Gastrocnemius medialis (tissue), 4 donors: ENCODE measurements around the gene TMPRSS4. TPM values are rescaled to one million over a fixed set of nuclear protein-coding genes. Genes with fewer than 3 reads are reported as not detected.

Source experiments
- ATAC-seq, 2 donors: fragments of 150-250 bp; one replicate each; pipeline ENCODE4 v1.9.1; 2016
- DNase-seq, 2 donors: peaks; one replicate each; pipeline ENCODE4 v3.0.0-alpha.2; 2019
- H3K27ac ChIP-seq, 4 donors: fragments of 200-600 bp; sonication (generic); 1 replicate in 1 of 4; 2 replicates in 3 of 4; pipeline ENCODE4 v1.5.1; 2016 to 2018; ENCODE audit warnings: mild to moderate bottlenecking in 2 of 4, moderate library complexity in 1 of 4
- H3K27me3 ChIP-seq, 3 donors: fragments of 200-600 bp; sonication (generic) in 2 of 3; 1 replicate in 1 of 3; 2 replicates in 2 of 3; pipeline versions ENCODE4 v1.5.1 to v1.6.0; 2016 to 2019; ENCODE audit warnings: mild to moderate bottlenecking in 1 of 3, moderate library complexity in 1 of 3
- H3K36me3 ChIP-seq, 2 donors: fragments of 200-600 bp; sonication (generic) in 1 of 2; one replicate each; pipeline ENCODE4 v1.5.1; 2017 to 2018
- H3K4me1 ChIP-seq, 2 donors: fragments of 200-600 bp; sonication (generic) in 1 of 2; one replicate each; pipeline ENCODE4 v1.5.1; 2016 to 2017; ENCODE audit warnings: mild to moderate bottlenecking in 2 of 2
- H3K4me3 ChIP-seq, 4 donors: fragments of 200-600 bp; sonication (generic) in 3 of 4; 1 replicate in 1 of 4; 2 replicates in 3 of 4; pipeline ENCODE4 v1.5.1; 2016 to 2019; ENCODE audit warnings: mild to moderate bottlenecking in 2 of 4
- H3K9me3 ChIP-seq, 3 donors: fragments of 200-600 bp; sonication (generic) in 2 of 3; 1 replicate in 1 of 3; 2 replicates in 2 of 3; pipeline ENCODE4 v1.5.1; 2016 to 2019
- CTCF ChIP-seq, 5 experiments: fragments of 450-650 bp in 3 of 5; fragments of 200-600 bp in 2 of 5; sonication (generic) in 2 of 5; IDR thresholded peaks in 4 of 5; conservative IDR thresholded peaks in 1 of 5; 1 replicate in 4 of 5; 2 replicates in 1 of 5; pipeline ENCODE4 v1.5.1; 2016 to 2019; ENCODE audit warnings: antibody characterized with exemption in 5 of 5, mild to moderate bottlenecking in 3 of 5, moderate library complexity in 3 of 5
- POLR2A ChIP-seq, 2 donors: fragments of 450-650 bp; IDR thresholded peaks; one replicate each; pipeline ENCODE4 v1.6.1; 2017; ENCODE audit warnings: antibody characterized with exemption in 2 of 2, mild to moderate bottlenecking in 2 of 2, moderate library complexity in 2 of 2
- in situ Hi-C, 4 donors: fragments of 200-750 bp; cut with MboI; loops; one replicate each; pipeline versions ENCODE4 v1.15.0 to v1.8.0; 2017; ENCODE audit warnings: low sequenced_read_pairs in 4 of 4
- intact Hi-C: fragments of 100-400 bp; cut with DNase I; formaldehyde crosslinking; loops from one replicate; pipeline ENCODE4 v1.15.1; 2023; ENCODE audit warnings: low total_unique reads
- total RNA-seq, 4 donors: library from RNA; depleted of rRNA; stranded (reverse); fragments of >200 nt; gene quantifications; one replicate each; pipeline versions ENCODE4 v1.1.0 to v1.2.3, GENCODE V29; 2016

TMPRSS4 gene
- total RNA-seq, 4 donors from 2014 or later, result 1.1 TPM; not detected in 3

GRCh38 chr11:118067006-118067405 is 9.9 kb upstream of the TMPRSS4 start:
- H3K4me1 ChIP-seq, result no peaks in the 10 kb centered on the region
- H3K27ac ChIP-seq, result no peak overlapping the region
- no peaks in the 10 kb centered on the region for H3K36me3 ChIP-seq
- TF ChIP-seq CTCF (IDR thresholded peaks at IDR 0.05 in 4 of 5, conservative IDR thresholded peaks at IDR 0.05 in 1 of 5) (no peak), POLR2A (IDR thresholded peaks at IDR 0.05) (no peak)
- no peaks in the 10 kb centered on the region for H3K9me3 ChIP-seq
- intact Hi-C loops, result no loop called here
- no peak for DNase-seq
- in situ Hi-C loops, result loop anchor here in 1 of 4 donors (25.0 kb wide), 1 partner anchor 630 kb away; no protein-coding TSS in a partner anchor
- H3K4me3 ChIP-seq, result no peak overlapping the region
- H3K27me3 ChIP-seq, result no peaks in the 10 kb centered on the region
- ATAC-seq, result no peak

- Histone ChIP-seq H3K36me3 (no peaks in the 10 kb centered on the region), H3K4me3 (no peak overlapping the region), H3K4me1 (no peaks in the 10 kb centered on the region), H3K27me3 (no peaks in the 10 kb centered on the region), H3K27ac (no peak overlapping the region), H3K9me3 (no peaks in the 10 kb centered on the region)
- TF ChIP-seq POLR2A (IDR thresholded peaks at IDR 0.05), result no peak
- no peak for TF ChIP-seq CTCF (IDR thresholded peaks at IDR 0.05 in 4 of 5, conservative IDR thresholded peaks at IDR 0.05 in 1 of 5)
- DNase-seq, result no peak
- no peak for ATAC-seq
- intact Hi-C loops, result no loop called here
- in situ Hi-C loops, result loop anchor here in 1 of 4 donors (25.0 kb wide), 1 partner anchor 631 kb away; no protein-coding TSS in a partner anchor
These were observed 8.5 kb upstream of the TMPRSS4 start for GRCh38 chr11:118068206-118068944.

GRCh38 chr11:118068945-118069612 is 7.8 kb upstream of the TMPRSS4 start:
- H3K27me3 ChIP-seq, result no peaks in the 10 kb centered on the region
- DNase-seq, result no peak
- no peak overlapping the region for H3K27ac ChIP-seq
- H3K36me3 ChIP-seq, result no peaks in the 10 kb centered on the region
- H3K4me1 ChIP-seq, result no peaks in the 10 kb centered on the region
- ATAC-seq, result no peak
- H3K4me3 ChIP-seq, result no peak overlapping the region
- intact Hi-C loops (no loop called here), in situ Hi-C loops (loop anchor here in 1 of 4 donors (25.0 kb wide), 1 partner anchor 632 kb away; no protein-coding TSS in a partner anchor)
- H3K9me3 ChIP-seq, result no peaks in the 10 kb centered on the region
- no peak for TF ChIP-seq CTCF (IDR thresholded peaks at IDR 0.05 in 4 of 5, conservative IDR thresholded peaks at IDR 0.05 in 1 of 5)
- TF ChIP-seq POLR2A (IDR thresholded peaks at IDR 0.05), result no peak

- Histone ChIP-seq H3K27me3 (no peaks in the 10 kb centered on the region), H3K27ac (no peak overlapping the region), H3K36me3 (no peaks in the 10 kb centered on the region), H3K4me1 (no peaks in the 10 kb centered on the region), H3K4me3 (no peak overlapping the region), H3K9me3 (no peaks in the 10 kb centered on the region)
- no peak for DNase-seq
- intact Hi-C loops, result no loop called here
- in situ Hi-C loops, result loop anchor here in 1 of 4 donors (25.0 kb wide), 1 partner anchor 634 kb away; no protein-coding TSS in a partner anchor
- TF ChIP-seq POLR2A (IDR thresholded peaks at IDR 0.05) (no peak), CTCF (IDR thresholded peaks at IDR 0.05 in 4 of 5, conservative IDR thresholded peaks at IDR 0.05 in 1 of 5) (no peak)
- ATAC-seq, result no peak
These were observed 5.4 kb upstream of the TMPRSS4 start for GRCh38 chr11:118071416-118072030.
